GM21390 (cell line): Measurements from ENCODE around the gene C2orf66.

Experiments
- ATAC-seq: cut with Tn5 transposase; IDR thresholded peaks from one replicate; pipeline ENCODE4 v1.9.1; 2021; ENCODE audit not compliant: unreplicated experiment

The C2orf66 gene

DNA sequence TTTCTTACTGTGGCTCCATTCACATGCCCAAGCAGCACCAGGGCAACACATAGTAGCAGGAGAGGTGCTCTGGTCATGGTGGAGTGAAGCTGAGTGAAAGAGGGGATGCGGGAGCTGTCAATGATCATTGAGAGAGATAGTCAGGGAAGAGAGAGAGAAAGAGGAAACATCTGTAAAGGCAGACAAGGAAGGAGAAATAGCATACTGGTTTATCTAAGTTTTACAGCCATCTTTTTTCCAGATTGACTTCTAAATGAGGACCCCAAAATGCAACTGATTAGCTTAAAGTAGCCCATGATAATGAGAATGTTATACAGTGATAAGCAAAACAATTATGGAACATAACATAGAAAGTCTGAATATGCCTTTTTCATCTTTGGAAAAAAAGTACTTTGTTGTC is at the start of gene C2orf66:
TSS of gene C2orf66 (minus strand) at position 96 of the 400 bp plus-strand sequence. CDS start at position 77, 19 bp downstream.
- no peak for ATAC-seq

DNA sequence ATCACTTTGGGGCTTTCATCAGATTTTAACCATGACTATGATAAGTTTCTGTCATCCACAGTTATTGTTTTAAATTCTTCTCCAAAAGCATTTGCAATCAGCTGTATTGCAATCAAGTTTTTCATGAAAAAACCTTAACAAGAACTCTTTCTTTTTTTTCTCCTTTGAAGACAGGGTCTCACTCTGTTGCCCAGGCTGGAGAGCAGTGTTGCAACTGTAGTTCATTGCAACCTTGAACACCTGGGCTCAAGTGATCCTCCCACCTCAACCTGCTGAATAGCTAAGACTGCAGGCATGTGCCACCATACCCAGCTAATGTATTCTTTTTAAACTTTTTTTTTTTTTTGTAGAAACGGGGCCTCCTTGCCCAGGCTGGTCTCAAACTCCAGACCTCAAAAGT is 45.5 kb upstream of the C2orf66 start:
- ATAC-seq, result no peak

DNA sequence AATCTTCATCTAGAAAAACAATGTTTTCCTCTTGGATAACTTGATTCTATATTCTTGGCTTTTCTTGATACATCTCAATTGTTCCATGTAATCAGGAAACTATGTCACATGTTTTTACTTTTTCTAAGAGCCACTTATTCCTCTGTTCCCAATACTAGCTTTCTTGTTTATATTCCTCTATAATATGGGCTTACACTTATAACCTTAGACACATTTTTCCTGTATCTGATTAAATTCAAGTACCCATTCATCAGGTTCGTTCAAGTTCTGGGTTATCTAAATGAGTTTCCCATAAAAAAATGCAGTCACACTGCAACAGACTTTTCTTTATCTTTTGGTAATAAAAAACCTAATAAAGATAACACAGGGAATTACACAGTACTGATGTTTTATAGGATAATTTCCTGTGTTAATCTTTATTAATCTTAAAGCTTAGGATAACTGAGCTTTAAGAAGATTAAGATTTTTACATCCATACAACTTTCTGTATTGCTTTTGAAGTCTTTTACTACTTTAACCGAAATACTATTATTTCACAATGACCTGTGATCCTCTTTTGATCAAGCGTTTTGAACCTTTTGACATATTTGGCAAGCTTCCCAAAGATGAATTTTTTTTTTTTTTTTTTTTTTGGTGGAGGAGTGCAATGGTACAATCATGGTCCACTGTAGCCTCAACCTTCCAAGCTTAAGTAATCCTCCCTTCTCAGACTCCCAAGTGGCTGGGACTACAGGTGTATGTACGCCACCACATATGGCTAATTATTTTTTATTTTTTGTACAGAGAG is 44.3 kb upstream of the C2orf66 start:
- no peak for ATAC-seq

DNA sequence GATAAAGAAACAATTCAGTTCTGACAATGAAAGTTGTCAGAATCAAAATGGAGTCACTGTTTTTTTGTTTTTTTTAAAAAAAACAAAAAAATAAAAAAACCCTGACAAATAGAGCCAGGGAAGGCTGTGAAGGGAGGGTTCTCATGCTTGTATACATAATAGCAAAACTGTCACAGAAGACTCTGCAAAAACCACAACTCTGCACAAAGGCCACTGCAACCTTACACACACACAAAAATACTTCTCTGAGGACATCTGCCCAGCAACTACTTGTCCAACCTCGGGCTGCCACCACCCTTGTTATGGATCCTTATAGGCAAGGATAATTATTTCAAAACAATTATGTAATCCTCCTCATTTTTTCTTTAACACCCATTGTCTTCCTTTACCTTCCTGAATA is 41.9 kb upstream of the C2orf66 start:
- ATAC-seq, result no peak

DNA sequence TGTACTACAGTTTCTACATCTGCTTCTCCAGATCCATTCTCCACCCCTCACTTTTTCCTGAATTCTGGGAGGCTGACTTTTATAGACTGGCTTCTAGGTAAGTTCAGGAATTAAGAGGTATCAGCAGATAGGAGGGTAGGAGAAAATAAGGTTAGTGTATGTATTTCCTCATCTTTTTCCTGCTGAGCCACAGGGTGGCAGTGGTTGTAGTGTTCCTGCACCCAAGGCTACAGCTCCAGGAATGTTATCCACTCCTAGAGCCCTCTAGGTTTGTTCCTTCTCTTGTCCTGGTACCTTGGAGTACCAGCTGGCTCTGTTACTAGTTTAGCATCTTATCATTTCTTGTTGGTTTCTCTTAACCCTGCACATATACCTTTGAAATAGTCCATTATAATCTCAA is 40.7 kb upstream of the C2orf66 start:
- no peak for ATAC-seq

DNA sequence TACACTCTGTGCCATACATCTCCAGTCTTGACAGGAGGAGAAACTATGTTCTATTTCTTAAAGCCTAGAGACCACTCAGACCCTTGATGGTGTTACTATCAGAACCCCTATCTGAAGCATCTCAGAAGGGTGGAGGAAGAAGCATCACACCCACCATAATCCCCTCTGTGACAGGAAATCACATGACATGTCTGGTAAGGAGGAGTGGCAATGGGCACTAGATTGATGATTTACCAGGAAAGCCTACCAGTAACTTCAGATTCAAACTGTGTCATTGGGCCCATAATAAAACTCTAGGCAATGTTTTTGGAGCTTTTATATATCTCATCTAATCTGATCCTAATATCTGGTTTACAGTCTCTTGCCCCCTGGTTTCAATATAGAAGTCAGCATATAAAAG is 37.1 kb upstream of the C2orf66 start:
- ATAC-seq, result no peak

DNA sequence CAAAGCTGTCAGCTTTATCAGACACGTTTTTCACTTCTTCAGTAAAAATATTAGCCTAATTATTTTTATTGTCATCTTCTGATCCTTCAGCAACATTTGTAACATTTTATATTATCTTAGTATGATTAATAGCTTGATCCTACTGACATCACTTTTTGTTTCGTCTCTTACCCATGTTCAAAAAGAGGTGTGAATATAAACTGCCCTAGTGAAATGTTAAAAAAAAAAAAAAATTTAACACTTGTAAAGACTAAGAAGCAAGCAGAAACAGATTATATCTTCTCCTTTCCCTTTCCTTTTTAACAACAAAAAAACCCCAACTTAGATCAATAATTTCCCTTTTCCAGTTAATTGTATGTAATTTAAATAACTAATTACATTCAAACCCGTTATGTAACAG is 36.2 kb upstream of the C2orf66 start:
- no peak for ATAC-seq

DNA sequence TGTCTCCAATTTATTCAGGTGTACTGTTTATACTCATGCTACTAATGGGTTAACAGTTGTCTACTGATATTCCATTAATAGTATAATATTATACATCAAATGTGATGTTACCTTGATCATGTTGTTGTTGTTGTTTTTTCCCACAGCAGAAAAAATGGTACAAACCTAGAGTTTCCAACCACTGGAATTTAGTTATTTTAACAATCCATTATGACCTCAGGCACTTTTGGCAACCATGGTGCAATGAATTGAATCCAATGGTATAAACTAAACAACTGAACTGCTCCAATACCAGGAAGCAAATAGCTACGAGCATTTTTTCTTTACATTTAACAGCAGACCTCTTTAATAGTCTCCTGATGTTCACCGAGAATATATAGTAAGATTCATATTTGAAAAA is 31.0 kb upstream of the C2orf66 start:
- ATAC-seq, result no peak

DNA sequence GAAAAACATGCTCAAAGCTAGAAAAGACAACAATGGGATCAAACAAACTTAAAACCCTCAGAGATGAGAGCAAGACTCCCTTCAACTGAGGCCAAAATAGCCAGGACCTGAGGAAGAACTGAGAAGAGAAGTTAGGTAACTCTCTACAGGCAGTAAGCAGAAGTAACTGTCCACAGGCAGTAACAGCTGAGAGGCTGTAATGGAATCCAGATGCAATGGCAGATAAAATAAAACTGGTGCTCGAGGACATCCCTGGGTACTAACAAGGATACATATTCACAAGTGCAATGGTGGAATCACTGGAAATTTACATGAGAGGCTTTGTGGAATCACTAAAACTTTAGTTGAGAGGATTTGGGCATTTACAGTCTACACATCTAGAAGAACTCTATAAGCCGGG is 30.4 kb upstream of the C2orf66 start:
- ATAC-seq, result no peak

DNA sequence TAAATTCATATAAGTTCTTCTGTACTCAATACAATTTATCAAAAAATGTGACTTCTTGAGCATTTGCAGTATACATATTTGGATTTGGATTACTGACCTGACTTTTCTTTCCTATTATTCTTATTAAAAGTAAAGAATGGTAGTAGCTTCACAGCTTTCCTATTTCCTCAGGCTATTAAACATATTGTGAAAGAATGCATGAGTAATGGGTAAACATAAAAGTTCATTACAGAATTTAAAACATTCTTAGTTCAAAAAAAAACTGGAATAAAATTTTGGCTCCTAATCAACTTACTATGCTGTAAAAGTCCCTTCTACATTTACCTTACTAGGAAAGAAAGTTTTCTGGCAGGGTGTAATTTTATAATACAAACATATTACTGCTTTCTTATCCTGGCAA is 27.3 kb upstream of the C2orf66 start:
- no peak for ATAC-seq

DNA sequence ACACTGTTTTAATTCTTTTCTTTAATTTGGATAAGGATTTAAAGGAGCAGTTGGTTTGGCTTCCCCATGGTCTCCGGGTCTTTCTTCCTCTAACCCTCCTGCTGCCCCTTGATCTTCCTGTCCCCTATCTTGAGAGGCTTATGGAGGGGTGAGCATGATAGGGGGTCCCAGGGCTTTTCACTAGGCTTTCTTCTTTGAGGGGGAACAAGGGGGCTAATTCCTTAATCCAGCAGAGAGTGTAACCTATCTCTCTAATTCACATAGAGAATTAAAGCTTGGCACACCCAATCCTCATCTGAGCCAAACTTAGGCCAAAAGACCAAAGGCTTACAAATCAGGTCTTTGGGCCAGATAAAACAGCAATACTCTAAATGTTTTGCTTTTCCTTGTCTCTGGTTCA is 21.5 kb upstream of the C2orf66 start:
- ATAC-seq, result no peak

DNA sequence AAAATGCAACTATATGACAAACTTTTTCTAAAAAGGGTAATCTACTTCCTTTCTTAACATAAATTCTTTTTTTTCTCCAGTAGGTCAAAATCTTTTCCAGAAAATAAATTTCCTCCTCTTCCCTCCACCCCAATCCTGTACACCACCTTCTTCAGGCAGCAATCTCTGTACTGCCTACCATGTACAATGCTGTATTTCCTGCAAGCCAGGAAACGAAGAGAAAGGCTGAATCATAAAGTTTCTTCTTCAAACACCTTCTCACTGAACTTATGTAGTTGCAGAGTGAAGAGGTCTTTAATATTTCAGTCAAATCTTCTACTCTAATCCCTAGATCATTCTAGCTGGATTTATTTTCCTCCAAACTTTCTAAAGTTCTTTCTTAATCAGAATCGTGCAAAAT is 18.2 kb upstream of the C2orf66 start:
- ATAC-seq, result no peak

DNA sequence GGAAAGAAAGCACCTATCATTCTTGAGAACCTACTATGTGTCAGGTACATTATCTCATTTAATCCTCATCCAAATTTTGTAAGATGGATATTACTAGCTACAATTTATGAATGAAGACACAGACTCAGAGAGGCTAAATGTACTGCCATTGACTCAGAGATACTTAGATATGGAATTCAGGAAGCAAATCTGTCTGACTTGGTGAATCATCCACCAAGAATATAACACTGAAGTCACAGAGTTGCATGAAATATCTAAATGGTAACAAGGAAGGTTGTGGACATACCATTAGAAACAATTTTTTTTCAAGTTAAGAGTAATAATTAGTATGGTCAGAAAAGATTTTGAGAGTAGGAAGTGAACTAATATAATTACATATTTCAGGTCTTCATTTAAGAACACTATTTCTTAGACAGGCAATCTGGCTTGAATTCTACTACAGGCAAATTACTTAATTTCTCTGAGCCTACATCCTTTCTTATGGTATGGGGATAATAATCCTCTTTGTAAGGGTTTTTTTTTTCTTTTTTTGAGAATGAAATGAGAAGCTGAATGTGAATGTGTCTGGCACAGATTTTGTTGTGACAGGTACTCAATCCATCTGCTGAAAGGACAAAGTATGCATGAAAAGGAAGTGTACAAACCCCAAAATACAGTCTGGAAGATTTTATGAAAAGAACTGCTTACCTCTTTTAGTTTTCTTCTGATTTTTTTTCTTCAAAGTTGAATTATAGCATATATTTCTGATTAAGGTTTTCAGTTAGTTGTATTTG is 14.8 kb upstream of the C2orf66 start:
- no peak for ATAC-seq

DNA sequence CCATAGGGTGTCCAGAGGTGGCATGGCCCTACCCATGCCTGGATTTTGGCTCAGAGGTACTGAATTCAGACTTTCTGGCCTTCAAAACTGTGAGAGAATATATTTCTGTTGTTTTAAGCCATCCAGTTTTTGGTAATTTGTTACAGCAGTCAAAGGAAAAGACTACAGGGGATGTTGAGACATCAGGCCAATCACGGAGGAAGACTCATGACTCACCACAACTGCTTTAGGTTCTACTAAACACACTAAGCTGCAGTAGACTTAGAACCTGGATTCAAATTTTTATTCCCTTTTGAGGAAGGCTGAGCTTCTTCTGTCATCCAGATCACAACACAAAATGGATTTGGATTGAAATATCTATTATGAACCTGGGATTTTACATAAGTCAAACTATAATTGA is 12.0 kb upstream of the C2orf66 start:
- no peak for ATAC-seq

DNA sequence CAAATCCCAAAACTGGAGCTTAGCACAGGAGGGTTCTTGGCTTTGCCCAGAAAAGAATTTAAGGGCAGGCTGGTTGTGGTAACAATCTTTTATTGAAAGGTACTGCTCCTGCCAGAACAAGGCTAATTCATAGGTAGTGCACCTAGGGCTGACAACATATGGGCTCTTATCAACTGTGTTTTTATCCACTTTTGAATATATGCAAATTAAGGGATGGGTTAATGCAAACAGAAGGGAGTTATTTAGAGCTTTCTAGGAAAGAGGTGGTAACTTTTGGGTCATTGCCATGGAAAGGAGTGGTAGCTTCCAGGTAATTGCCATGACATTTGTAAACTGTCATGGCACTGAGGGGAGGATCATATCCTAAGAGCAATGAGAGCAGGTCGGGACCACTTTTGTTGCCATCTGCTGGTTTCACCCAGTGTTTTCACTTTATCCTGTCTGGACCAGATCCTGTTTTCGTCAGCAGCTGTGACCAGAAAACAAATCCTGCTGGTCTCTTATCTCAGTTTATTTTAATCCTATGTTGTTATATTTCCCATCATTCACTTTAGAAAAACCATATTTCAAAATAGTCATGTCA is 981 bp downstream of the C2orf66 start:
- ATAC-seq, result no peak

DNA sequence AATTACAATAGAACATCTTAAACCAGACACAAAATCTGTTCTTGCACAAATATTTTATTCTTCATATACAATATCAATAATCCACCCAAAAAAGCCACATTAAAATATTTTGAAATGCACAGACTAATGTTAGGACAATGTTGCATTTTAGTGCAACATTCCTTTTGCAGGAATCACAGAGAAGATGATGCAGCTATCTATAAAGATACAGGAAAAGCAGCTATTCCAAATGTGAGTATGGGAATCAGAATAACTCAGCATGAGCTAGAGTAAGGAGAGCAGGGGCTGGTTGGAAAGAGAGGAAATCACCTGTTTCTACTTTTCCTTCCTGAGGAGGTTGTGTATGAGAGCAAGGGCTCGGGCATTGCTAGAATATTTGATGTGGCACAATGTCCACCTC is 4.8 kb downstream of the C2orf66 start:
- no peak for ATAC-seq

DNA sequence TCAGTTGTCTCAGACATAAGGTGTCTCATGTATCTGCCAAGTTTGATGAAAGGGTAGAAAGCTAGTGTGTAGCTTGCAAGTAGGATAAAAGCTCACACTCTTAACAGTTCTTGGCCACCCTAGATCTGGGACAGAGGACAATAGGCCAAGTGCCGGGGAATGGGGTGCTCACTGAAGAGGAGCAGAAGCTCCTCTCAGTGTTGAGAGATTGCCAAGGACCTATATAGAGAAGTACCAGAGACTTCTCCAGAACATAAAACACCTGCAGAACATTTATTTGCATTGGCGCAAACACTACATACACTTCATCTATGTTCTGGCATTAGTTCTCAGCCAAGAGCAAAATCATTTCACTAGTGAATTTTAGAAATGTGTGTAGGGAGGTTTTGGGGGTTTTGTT is 6.8 kb downstream of the C2orf66 start:
- ATAC-seq, result no peak

DNA sequence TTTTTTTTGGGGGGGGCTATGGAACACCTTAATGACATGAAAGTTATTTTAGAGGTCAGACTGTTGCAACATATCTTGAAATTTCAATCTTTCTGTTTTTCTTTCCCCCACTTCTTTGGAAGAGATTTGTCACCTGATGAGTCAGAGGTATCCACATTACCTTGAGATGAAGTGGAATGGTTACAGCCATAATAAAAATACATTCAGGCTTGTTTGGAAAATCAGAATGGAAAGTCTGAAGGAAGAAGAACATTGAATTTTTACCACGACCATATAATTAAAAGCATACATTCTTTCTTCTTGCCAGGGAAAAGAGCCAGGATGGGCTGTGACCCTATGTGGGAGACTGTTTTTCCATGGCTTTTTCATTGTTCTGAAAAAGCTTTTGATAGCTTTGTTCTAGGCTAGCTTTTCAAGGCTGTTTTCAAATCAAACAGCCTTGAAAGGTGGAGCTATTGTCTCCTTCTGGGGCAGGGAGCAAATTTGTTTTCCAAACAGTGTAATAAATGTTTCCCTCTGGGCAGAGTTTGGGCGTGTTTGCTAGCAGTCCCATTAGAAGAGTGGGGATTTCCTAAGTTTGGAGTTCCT is 7.4 kb downstream of the C2orf66 start:
- no peak for ATAC-seq

DNA sequence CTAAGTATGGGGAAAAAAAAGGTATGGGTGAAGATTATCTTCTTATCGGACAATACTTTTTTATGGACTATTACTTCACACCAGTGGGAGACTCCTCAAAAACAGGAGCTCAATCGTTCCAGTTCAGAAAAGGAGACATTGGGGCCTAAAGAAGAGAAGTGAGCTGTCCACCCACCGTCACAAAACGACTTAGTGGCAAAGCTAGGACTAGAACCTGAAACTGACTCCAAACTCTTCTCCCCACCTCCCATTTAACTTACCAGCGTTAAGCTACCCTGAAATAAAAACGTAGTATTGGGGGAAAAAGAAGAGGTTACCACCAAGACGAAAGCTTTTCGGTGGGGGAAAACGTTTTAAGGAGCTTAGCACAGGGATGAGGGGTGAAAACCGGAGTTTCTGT is 10.2 kb downstream of the C2orf66 start:
- ATAC-seq, result peak; percentile 15

DNA sequence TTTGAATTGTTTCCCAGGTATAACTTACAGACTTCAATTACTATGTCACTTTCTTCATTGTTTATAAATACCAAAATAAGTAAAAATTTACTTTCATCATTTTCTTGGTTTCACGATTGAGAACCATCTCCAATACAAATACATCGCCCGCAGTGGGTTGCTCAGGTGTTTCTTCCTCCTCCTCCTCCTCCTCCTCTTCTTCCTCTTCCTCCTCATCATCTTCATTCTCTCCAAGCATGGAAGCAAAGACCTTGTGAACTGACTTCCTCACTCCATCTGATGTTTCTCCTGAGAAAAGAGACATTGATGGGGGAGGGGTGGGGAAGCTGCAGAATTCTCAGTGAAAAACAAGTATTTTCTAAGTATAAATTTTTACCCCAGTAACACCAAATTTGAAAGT is 16.3 kb downstream of the C2orf66 start:
- ATAC-seq, result no peak

DNA sequence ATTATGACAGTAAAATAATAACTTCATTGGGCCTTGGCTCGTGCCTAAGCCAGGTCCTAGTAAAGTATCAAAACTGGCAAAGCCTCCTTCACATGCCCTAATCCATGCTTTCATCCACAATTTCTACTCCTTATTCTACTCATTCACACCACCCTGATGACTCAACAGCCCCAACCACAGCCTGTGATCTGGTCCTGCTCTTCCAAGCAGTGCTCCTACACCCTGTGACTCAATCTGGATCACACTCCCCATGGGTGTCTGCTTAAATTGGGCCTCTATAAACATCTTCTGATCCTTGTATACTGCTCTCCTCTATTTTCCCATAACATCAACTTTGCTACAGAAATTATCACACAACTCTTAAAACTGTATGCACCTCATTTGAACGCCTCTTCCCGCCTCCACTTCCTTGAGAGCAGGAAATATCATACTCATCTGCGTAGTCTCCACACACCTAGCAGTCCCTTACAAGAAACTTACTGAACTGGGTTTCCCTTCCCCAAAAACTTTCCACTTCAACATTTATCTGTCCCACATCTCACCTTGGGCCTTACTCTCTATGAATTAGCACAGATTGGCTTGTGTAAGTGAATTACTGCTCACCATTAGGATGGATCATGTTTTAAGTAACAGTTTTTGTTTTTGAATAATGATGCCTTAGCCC is 25.6 kb downstream of the C2orf66 start:
- ATAC-seq, result peak; percentile 59
